ENCODE results near the gene ASB7.

ASB7 gene

GRCh38 chr15:100667405-100668347, 65.3 kb downstream of the ASB7 start:
- DNase-seq: no peak
- Mint-ChIP-seq H3K27ac (peak overlapping the region; percentile 44), H3K4me1 (peaks cover 42% of the 10 kb centered on the region), H3K27me3 (ENCODE audit: low read depth, poor library complexity) (peaks cover 8% of the 10 kb centered on the region), H3K36me3 (ENCODE audit: low read depth) (no peaks in the 10 kb centered on the region), H3K4me3 (no peak overlapping the region), H3K9me3 (no peaks in the 10 kb centered on the region)
- no peak for TF ChIP-seq CTCF (IDR thresholded peaks at IDR 0.05)

- peaks cover 1% of the 10 kb centered on the region for H3K9me3 Mint-ChIP-seq
- no peak for DNase-seq
- peaks cover 40% of the 10 kb centered on the region for H3K4me1 Mint-ChIP-seq
- H3K36me3 Mint-ChIP-seq (ENCODE audit: low read depth): no peaks in the 10 kb centered on the region
- peaks cover 8% of the 10 kb centered on the region for H3K27me3 Mint-ChIP-seq (ENCODE audit: low read depth, poor library complexity)
- no peak overlapping the region for H3K4me3 Mint-ChIP-seq
- peak overlapping the region; percentile 44 for H3K27ac Mint-ChIP-seq
- no peak for TF ChIP-seq CTCF (IDR thresholded peaks at IDR 0.05)
Measured at GRCh38 chr15:100668348-100668745, 66.0 kb downstream of the ASB7 start.

- no peak for DNase-seq
- peaks cover 31% of the 10 kb centered on the region for H3K4me1 Mint-ChIP-seq
- H3K27ac Mint-ChIP-seq: no peak overlapping the region
- H3K36me3 Mint-ChIP-seq (ENCODE audit: low read depth): no peaks in the 10 kb centered on the region
- no peak for TF ChIP-seq CTCF (IDR thresholded peaks at IDR 0.05)
- H3K9me3 Mint-ChIP-seq: peaks cover 4% of the 10 kb centered on the region
- peaks cover 3% of the 10 kb centered on the region for H3K27me3 Mint-ChIP-seq (ENCODE audit: low read depth, poor library complexity)
- no peak overlapping the region for H3K4me3 Mint-ChIP-seq
Measured at GRCh38 chr15:100669260-100669659, 66.9 kb downstream of the ASB7 start.

GRCh38 chr15:100670505-100671021, 68.2 kb downstream of the ASB7 start:
- Mint-ChIP-seq H3K9me3 (peaks cover 13% of the 10 kb centered on the region), H3K27ac (no peak overlapping the region), H3K4me3 (no peak overlapping the region), H3K27me3 (ENCODE audit: low read depth, poor library complexity) (peaks cover under 1% of the 10 kb centered on the region), H3K36me3 (ENCODE audit: low read depth) (no peaks in the 10 kb centered on the region), H3K4me1 (peaks cover 28% of the 10 kb centered on the region)
- TF ChIP-seq CTCF (IDR thresholded peaks at IDR 0.05): no peak
- DNase-seq: no peak

GRCh38 chr15:100671124-100671680, 68.8 kb downstream of the ASB7 start:
- Mint-ChIP-seq H3K4me1 (peaks cover 28% of the 10 kb centered on the region), H3K27ac (no peak overlapping the region), H3K4me3 (no peak overlapping the region), H3K36me3 (ENCODE audit: low read depth) (no peaks in the 10 kb centered on the region), H3K9me3 (peaks cover 19% of the 10 kb centered on the region), H3K27me3 (ENCODE audit: low read depth, poor library complexity) (peaks cover 5% of the 10 kb centered on the region)
- no peak for TF ChIP-seq CTCF (IDR thresholded peaks at IDR 0.05)
- no peak for DNase-seq
